Measurements from ENCODE around the gene RPTOR.
A peak's percentile ranks its signal among the peaks of the same experiment; 100 is the strongest.

RPTOR gene

GRCh38 chr17:80996422-80997305 lies 452.0 kb downstream of the RPTOR start:
- peak; percentile 12 for DNase-seq (ENCODE audit: low spot score)
- no peak for TF ChIP-seq CTCF (IDR thresholded peaks at IDR 0.05; ENCODE audit: extremely low read depth, insufficient read depth, missing control alignments)
- in situ Hi-C loops (cut with MboI; ENCODE audit: low pct_unique_long_range_greater_than_20kb, low sequenced_read_pairs, unreplicated experiment) = no loop called here

DNA sequence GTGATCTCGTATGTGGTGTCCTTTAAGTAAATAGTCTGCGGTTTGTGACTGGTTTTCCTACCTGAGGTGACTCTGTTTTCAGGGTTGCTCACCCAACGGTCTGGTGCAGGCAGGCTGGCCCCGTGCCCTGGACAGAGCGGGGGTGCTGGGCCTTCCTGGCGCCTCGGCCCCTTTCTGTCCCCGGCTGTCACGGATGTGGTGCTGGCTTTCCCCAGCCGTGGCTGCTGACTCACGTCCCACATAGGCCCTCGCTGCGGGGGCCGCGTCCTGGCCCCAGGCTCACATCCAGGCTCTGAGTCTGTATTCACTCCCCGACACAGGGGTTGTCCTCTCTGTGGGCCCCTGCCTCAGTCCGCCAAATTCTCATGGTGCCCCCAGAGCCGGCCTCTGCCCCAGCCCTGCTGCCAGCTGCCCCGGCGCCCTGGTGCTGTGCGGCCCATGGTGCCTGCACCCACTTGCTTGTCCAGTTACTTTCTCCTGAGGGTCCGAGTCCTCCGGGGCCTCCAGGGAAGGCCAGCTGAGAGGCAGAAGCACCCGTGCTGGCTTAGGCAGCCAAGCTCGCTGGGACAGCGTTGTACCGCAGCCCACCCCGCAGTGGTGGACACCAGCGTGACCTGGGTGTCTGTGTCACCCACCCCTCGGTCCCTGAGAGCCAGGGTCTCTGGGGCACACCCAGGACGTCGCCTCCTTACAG lies 452.9 kb downstream of the RPTOR start:
- no peak for TF ChIP-seq CTCF (IDR thresholded peaks at IDR 0.05; ENCODE audit: extremely low read depth, insufficient read depth, missing control alignments)
- in situ Hi-C loops (cut with MboI; ENCODE audit: low pct_unique_long_range_greater_than_20kb, low sequenced_read_pairs, unreplicated experiment) = no loop called here
- DNase-seq (ENCODE audit: low spot score) = peak; percentile 18

DNA sequence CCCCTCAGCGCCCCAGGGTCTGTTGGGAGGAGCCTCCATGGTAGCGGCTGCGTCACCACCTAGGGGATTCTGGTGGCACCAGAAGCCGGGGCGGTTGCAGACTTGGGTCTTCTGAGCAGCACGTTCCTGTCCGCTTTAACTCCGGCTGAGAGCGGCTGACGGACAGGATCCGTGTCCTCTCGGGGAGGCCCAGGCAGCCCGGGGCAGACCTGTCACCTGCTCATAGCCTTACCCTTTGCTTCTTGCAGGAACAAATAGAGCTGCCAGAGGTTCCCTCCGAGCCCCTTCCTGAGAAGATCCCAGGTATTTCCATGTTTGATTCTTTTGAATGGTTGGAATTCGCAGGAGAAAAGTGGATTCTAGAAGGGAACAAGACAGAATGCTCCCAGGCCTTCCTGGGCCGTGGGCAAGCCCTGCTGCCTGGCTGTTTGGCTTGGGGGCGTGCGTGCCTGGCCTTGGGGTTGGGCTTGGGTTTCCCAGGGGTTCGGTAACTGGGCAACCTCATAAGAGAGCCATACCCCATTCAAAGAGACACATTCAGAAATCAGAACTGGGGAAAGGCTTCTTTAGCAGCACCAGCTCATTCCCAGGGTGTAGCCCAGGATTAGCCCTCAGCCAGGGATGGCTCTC lies 453.6 kb downstream of the RPTOR start:
- in situ Hi-C loops (cut with MboI; ENCODE audit: low pct_unique_long_range_greater_than_20kb, low sequenced_read_pairs, unreplicated experiment) = no loop called here
- no peak for TF ChIP-seq CTCF (IDR thresholded peaks at IDR 0.05; ENCODE audit: extremely low read depth, insufficient read depth, missing control alignments)

GRCh38 chr17:80998748-80999535 lies 454.3 kb downstream of the RPTOR start:
- in situ Hi-C loops (cut with MboI; ENCODE audit: low pct_unique_long_range_greater_than_20kb, low sequenced_read_pairs, unreplicated experiment) = no loop called here
- no peak for TF ChIP-seq CTCF (IDR thresholded peaks at IDR 0.05; ENCODE audit: extremely low read depth, insufficient read depth, missing control alignments)
- peak; percentile 24 for DNase-seq (ENCODE audit: low spot score)

More for the DNA sequence above, 453.6 kb downstream of the RPTOR start:
- peak; percentile 22 for DNase-seq (ENCODE audit: low spot score)

- TF ChIP-seq CTCF (IDR thresholded peaks at IDR 0.05; ENCODE audit: extremely low read depth, insufficient read depth, missing control alignments) = no peak
- in situ Hi-C loops (cut with MboI; ENCODE audit: low pct_unique_long_range_greater_than_20kb, low sequenced_read_pairs, unreplicated experiment) = no loop called here
- peak; percentile 27 for DNase-seq (ENCODE audit: low spot score)
These were observed 455.1 kb downstream of the RPTOR start for GRCh38 chr17:80999536-81000333.

Data from GM13977 (cell line).